Thyroid gland (tissue), 4 donors: ENCODE results near the gene EMP1. TPM values are rescaled to one million over a fixed set of nuclear protein-coding genes. Genes with fewer than 3 reads are reported as not detected.

Source experiments
- DNase-seq, 2 donors: peaks; one replicate each; pipeline ENCODE4 v3.0.0-alpha.2; 2019
- H3K27ac ChIP-seq, 3 donors: fragments of 200-600 bp; sonication (generic); 1 replicate in 2 of 3; 2 replicates in 1 of 3; pipeline ENCODE4 v1.5.1; 2016 to 2019; ENCODE audit warnings: mild to moderate bottlenecking in 1 of 3, moderate library complexity in 1 of 3
- H3K27me3 ChIP-seq: fragments of 200-600 bp; sonication (generic); one replicate; pipeline ENCODE4 v1.5.1; 2019
- H3K36me3 ChIP-seq, 2 donors: fragments of 200-600 bp; sonication (generic); one replicate each; pipeline ENCODE4 v1.5.1; 2016 to 2019
- H3K4me1 ChIP-seq, 2 donors: fragments of 200-600 bp; sonication (generic); one replicate each; pipeline ENCODE4 v1.5.1; 2017 to 2019
- H3K4me3 ChIP-seq, 3 donors: fragments of 200-600 bp; sonication (generic); replicated peaks in 1 of 3; 1 replicate in 2 of 3; 2 replicates in 1 of 3; pipeline ENCODE4 v1.5.1; 2016; ENCODE audit warnings: mild to moderate bottlenecking in 1 of 3
- H3K9me3 ChIP-seq: fragments of 200-600 bp; sonication (generic); one replicate; pipeline ENCODE4 v1.5.1; 2017
- POLR2A ChIP-seq, 2 donors: fragments of 450-650 bp; IDR thresholded peaks; one replicate each; pipeline ENCODE4 v1.6.1; 2017; ENCODE audit warnings: antibody characterized with exemption in 2 of 2, mild to moderate bottlenecking in 2 of 2, moderate library complexity in 1 of 2
- WGBS, 2 donors: methylation state at CpG; one replicate each; pipeline ENCODE4 v1.1.5; 2017; 5-methylcytosine and 5-hydroxymethylcytosine counted together
- intact Hi-C: fragments of 100-400 bp; cut with DNase I; formaldehyde crosslinking; loops from one replicate; pipeline ENCODE4 v1.15.1; 2023
- total RNA-seq, 4 donors: library from RNA; depleted of rRNA; stranded (reverse); fragments of >200 nt; gene quantifications; one replicate each; pipeline ENCODE4 v1.2.3, GENCODE V29; 2016
- TF ChIP-seq, protein P1 (sequence below), 6 experiments: fragments of 200-600 bp in 3 of 6; fragments of 450-650 bp in 3 of 6; sonication (generic) in 3 of 6; IDR thresholded peaks; one replicate each; pipeline ENCODE4 v1.5.1; 2016 to 2019; ENCODE audit warnings: antibody characterized with exemption in 6 of 6, mild to moderate bottlenecking in 2 of 6, inconsistent platforms in 1 of 6, moderate library complexity in 1 of 6

EMP1 gene
- total RNA-seq, 4 donors from 2014 or later = 459 to 634 (median 503) TPM

DNA sequence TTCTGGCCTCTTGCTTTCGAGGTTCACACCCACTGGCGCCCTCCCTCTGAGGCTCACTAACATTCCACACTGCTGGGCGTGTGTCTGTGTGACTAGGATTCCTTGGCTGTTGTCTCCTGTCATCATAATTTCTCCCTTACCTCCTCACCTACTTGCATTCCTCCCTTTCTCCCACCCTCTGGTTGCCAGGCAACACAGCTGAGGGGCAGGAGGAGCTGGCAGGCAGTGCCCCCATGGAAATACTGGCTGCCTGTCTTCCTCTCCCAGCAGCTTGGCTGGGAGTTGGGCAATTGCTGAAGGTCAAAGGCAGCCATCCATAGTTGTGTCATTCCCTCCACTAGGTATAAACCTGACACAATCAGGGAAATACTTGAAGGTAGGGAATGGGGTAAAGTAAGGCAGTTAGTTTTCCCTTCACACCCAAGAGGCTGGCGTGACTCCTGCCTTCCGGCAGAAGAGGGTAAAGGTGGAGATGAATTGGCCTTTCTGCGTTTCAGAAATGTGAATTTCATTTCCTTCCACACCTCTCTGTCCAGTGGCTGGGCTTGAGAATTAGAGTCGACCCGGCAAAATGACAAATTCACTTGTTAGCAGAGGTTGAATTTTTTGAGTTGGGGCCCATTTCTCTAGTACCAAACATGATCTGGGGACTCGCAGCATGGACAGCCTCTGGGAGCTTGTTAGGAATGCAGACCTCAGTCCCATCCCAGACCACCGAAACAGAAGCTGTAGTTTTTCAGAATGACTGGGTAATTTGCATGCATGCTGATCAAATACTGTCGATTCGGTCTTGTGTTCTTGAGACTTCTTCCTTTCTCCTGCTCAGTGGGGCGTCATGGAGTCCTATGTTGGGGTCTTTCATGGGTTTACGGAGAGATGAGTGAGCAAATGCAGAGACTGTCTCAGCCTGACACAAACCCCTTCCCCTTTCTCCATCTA is 24.3 kb upstream of the EMP1 start:
- Histone ChIP-seq H3K4me3 (no peak overlapping the region), H3K27ac (peak overlapping the region; percentile 55 to 82 (median 79)), H3K4me1 (peaks cover 34 to 48% of the 10 kb centered on the region in 2 donors), H3K27me3 (no peaks in the 10 kb centered on the region), H3K36me3 (no peaks in the 10 kb centered on the region), H3K9me3 (no peaks in the 10 kb centered on the region)
- DNase-seq = peak; percentile 86 to 91
- peak in 1 of 2 donors; percentile 34 for TF ChIP-seq POLR2A (IDR thresholded peaks at IDR 0.05)
- TF ChIP-seq, protein P1, sequence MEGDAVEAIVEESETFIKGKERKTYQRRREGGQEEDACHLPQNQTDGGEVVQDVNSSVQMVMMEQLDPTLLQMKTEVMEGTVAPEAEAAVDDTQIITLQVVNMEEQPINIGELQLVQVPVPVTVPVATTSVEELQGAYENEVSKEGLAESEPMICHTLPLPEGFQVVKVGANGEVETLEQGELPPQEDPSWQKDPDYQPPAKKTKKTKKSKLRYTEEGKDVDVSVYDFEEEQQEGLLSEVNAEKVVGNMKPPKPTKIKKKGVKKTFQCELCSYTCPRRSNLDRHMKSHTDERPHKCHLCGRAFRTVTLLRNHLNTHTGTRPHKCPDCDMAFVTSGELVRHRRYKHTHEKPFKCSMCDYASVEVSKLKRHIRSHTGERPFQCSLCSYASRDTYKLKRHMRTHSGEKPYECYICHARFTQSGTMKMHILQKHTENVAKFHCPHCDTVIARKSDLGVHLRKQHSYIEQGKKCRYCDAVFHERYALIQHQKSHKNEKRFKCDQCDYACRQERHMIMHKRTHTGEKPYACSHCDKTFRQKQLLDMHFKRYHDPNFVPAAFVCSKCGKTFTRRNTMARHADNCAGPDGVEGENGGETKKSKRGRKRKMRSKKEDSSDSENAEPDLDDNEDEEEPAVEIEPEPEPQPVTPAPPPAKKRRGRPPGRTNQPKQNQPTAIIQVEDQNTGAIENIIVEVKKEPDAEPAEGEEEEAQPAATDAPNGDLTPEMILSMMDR (IDR thresholded peaks at IDR 0.05) = no peak
- intact Hi-C loops = no loop called here
- 64 to 73% methylated on average over 14 of the region's 14 CpGs for WGBS, 2 donors

DNA sequence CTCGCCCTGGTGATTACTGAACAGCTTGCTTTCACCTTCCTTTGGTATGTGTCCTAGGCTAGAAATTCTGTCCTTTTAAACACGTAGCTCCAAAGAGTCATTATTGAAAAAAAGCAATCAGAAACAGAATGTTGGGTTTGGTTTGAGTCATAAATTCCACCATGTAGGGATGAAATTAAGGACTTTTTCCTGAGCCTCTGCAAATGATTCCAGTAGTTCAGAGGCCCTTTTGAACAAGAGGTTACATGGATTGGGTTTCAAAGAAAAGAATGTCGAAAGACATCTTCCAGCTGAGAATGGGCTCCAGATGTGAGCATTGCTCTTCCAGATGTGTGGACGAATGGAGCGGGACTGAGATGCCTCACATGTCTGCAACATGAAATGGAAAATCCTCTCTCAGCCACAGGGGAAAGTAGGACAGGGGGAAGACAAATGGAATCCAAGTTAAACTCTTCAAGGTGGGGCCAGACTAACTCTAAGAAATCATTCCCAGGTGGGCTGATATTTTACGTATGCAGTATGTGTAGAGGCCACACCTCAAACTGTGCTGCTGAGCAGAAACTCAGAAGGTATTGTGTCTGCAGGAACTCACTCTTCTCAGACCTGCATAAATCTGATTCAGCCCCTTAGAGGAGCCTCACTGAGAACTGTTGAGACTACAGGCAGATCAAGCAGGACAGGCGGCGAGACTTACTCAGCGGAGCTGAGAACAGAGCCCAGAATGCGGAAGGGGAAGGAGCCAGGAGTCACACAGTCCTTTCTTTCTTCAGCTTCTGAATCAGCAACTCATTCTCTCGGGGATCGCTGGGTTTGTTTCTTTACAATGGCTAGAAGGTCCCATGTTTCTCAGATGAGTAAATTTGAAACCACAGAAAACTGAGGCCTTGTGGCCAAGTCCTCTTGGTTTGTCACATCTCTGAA is 23.3 kb upstream of the EMP1 start:
- Histone ChIP-seq H3K27me3 (no peaks in the 10 kb centered on the region), H3K36me3 (no peaks in the 10 kb centered on the region), H3K27ac (peak overlapping the region; percentile 55 to 82 (median 79)), H3K4me3 (no peak overlapping the region), H3K9me3 (no peaks in the 10 kb centered on the region), H3K4me1 (peaks cover 34 to 48% of the 10 kb centered on the region in 2 donors)
- 49 to 59% methylated on average over 12 of the region's 12 CpGs for WGBS, 2 donors
- peak; percentile 59 to 64 for DNase-seq
- TF ChIP-seq, protein P1 (IDR thresholded peaks at IDR 0.05) = no peak
- no peak for TF ChIP-seq POLR2A (IDR thresholded peaks at IDR 0.05)
- intact Hi-C loops = no loop called here

DNA sequence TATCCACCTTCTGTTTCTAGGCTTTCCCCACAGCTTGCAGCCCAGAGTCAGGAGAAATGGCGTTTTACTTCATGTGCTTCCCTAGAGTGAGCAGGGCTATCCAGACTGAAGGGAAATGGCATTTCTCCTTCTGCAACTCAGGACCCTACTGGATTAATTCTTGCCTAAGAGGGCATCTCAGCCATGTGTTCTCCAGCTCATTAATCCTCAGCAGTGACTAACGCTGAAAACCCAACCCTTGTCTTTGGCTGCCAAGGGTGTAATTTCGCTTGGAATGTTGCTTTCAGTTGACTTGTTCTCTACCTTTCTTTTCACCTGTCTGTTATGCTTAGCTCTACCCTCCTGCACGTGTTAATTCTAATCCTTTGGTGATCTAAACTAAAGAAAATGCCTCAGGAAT is 21.0 kb upstream of the EMP1 start:
- intact Hi-C loops = no loop called here
- TF ChIP-seq, protein P1 (IDR thresholded peaks at IDR 0.05) = no peak
- TF ChIP-seq POLR2A (IDR thresholded peaks at IDR 0.05) = no peak

DNA sequence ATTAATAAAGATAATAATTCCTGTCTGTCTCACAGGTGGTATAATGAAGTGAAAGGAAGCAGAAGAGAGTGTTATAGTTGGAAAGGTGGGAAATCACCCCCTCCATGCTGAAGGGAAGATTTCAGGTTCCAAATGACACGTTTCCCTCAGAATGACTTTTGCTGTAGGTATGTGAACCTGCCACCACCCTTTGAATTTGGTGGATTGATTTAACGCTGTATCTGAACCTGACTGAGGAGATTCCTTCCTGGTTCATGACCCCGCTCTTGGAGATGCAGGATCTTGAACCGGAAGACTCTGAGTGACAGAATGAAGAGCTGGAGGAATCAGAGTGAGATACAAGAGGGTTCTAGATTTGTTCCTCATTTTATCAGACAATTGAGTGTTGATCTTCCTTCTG is 20.3 kb upstream of the EMP1 start:
- WGBS, 2 donors = 97 to 99% methylated on average over 4 of the region's 4 CpGs
- no peak for DNase-seq
- Histone ChIP-seq H3K36me3 (no peaks in the 10 kb centered on the region), H3K27me3 (no peaks in the 10 kb centered on the region), H3K9me3 (no peaks in the 10 kb centered on the region), H3K27ac (no peak overlapping the region), H3K4me1 (peaks cover 38 to 56% of the 10 kb centered on the region in 2 donors), H3K4me3 (no peak overlapping the region)
- TF ChIP-seq POLR2A (IDR thresholded peaks at IDR 0.05) = no peak
- TF ChIP-seq, protein P1 (IDR thresholded peaks at IDR 0.05) = no peak
- intact Hi-C loops = no loop called here

More for the DNA sequence above, 21.0 kb upstream of the EMP1 start:
- DNase-seq = no peak
- Histone ChIP-seq H3K27ac (peak overlapping the region in 2 of 3 donors; percentile 19 to 82), H3K4me1 (peaks cover 40 to 58% of the 10 kb centered on the region in 2 donors), H3K36me3 (no peaks in the 10 kb centered on the region), H3K4me3 (no peak overlapping the region), H3K27me3 (no peaks in the 10 kb centered on the region), H3K9me3 (no peaks in the 10 kb centered on the region)
- 68 to 79% methylated on average over 4 of the region's 4 CpGs for WGBS, 2 donors
